ENCODE data around the gene TRMT11.

- TF ChIP-seq CTCF (IDR thresholded peaks at IDR 0.05) = no peak
- TF ChIP-seq EZH2 (IDR thresholded peaks at IDR 0.05) = no peak
Measured at GRCh38 chr6:126056355-126057004, 70.1 kb downstream of the TRMT11 start.
